Cerebellar cortex (tissue), 1 donor: Measurements from ENCODE around the gene ANXA10.
A peak's percentile ranks its signal among the peaks of the same experiment; 100 is the strongest.
"Not testable (repeated sequence)": the region's sequence is repeated elsewhere in the genome, so short reads cannot be mapped to it uniquely, and the experiment has no call there.

Experiments
- DNase-seq: peaks from one replicate; pipeline ENCODE4 v3.0.0-alpha.2; 2015; ENCODE audit warnings: low spot score

Gene ANXA10

DNA sequence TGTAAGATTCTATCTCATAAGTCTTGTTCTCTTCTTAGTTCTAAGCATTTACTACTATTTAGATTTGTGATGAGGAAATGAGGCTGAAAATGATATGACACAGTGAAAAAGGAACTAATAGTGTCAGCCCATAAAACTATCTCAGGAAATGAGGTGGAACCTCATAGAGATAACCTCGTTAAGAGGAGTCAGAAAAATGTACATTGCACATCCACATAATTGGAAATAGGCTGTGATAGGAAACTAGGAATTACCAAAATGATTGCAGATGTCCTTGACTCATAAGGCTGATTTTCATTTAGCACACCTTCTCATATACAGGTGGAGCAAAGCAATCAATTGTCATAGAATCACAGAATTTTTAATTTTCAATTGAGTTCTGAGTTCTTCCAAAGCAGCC, 26.8 kb downstream of the ANXA10 start:
- no peak for DNase-seq

DNA sequence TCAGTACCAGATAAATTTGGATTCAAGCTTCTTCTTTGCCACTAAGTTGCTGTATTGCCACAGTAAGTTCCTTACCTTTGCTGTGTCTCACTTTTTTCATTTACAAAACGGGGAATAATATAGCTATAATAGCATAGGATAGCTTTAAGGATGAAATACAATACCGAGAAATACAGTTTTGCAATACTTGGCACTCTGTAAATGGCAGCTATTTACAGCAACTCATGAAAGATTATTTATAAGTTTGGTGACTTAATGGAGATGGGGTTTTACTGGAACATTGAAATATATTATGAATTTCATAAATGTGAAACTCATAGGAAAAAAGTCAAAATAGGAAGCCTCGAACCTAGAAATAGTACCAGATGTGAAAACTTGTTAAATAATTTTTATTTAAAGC, 27.6 kb downstream of the ANXA10 start:
- no peak for DNase-seq

DNA sequence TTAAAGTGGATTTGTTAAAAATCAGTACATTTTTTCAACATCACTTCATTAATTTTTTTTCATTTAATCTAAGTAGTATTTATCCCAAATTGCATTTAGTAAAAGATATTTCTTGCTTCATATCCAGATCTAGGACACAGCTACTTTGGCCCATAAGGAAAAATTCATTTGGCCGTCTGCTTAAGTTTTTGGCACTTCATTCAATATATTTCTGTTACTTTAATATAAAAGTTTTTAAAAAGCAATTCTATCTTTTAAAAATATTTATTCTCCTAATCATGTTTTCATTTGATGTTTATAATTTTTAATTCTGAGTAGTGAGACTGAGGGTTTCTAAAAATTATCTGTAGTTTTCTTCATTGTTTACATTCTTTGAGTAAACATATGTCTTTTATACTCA, 28.5 kb downstream of the ANXA10 start:
- DNase-seq = no peak

DNA sequence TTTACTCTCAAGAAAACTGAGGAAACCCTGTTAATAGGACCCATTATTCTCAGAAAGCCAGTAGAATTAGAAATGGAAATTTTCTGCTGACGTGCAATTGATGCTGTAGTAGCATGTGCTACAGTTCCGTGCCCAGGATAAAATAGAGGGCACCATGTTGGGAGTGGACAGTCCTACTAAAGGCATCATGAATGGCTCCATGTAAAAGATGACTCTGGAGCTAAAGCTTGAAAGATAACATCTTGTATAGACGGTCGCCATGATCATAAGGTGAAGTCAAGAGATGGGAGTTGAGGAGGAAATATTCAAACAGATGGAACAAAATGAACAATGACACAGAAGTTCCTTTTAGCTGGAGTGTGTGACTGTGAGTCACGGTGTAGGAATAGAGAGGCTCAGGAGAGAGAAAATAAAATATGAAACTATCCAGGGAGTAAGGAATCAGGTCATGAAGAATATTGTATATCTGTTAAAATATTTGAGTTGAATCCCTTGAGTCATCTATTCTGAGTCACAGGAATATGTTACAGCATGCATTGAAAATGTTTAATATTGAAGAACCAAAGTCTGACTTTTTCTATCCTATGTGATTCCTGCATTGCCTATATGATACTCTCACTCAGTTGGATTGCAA, 31.8 kb downstream of the ANXA10 start:
- no peak for DNase-seq

DNA sequence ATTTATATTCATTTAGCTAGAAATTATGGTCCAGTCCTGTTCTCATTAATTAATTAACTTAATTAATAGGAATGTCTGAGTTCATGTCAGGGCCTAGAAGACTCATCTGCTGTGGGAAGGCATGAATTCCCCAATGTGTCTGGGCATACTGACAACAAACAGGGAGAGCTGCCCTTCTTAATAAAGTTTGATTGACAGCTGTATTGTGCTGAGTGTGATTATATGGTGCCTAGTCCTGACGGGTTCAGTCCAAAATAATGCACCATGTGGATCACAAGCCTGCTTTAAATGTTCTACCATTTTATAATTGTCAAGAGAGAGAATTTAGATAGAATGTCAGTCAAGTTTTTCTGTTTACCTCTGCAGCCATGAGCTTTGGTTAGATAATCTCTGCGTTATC, 34.6 kb downstream of the ANXA10 start:
- no peak for DNase-seq

DNA sequence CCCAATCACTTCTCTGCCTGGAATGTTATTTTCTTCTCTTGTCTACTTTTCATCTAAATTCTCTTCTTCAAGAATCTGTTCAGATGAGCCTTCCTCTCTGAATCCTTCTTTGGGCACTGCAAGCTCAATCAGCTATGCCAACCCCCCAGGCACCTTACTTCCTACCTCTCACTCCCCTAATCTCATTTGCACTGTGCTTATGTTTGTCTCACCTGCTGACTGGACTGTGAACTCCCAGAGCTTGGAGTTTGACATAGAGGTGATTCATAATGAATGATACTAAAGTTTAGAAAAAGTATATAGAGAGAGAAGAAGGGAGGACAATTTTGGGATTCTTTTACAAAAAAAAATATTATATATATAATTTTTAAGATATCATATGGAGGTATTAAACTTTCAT, 36.3 kb downstream of the ANXA10 start:
- DNase-seq = no peak

DNA sequence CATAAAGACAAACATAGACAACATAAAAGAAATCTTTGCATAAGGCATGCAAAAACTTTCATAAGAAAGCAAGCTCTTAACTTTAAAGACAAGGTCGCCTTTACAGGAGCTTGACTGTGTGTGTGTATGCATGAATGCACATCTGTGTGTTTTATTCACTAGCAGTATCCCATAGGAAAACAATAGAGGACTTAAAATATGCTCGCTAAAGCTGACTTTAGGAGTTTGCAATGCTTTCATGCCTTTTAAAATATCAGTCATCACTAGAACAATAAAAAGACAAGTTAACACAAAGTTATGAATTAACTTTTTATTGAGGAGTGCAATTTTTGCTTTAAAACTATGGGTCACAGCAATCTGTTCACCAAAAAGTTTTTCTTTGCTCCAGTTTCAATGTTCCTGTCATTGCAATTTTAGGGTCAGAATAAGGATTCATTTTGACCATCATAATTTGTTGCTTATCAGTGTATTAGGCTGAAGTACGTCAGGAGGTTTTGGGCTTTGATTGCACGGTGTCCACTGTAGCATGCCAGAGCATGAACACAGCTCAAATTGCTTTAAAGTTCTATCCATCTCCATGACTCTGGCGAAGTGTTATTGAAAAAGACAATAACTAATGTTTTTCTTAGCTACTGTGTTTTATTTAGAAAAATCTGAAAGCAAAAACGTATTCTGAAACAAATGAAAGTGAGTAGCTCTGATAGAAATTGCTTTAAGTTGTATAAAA, 36.9 kb downstream of the ANXA10 start:
- DNase-seq = no peak

DNA sequence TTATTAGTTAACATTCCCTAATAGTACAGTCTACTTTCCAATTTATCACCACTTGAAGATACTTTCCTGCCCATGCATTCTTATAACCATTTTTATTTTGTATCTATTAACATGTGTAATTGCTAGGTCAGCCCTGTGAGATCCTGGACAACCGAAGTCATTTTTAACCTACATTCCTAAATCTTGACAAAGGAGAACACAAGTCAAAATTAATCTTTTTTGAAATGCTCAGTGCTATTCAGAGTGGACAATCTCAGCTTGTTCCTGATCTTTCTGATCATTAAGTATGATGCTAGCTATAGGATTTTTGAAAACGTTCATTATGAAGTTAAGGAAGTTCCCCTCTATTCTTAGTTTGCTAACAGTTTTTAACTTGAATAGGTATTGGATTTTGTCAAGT, 37.5 kb downstream of the ANXA10 start:
- DNase-seq = no peak

DNA sequence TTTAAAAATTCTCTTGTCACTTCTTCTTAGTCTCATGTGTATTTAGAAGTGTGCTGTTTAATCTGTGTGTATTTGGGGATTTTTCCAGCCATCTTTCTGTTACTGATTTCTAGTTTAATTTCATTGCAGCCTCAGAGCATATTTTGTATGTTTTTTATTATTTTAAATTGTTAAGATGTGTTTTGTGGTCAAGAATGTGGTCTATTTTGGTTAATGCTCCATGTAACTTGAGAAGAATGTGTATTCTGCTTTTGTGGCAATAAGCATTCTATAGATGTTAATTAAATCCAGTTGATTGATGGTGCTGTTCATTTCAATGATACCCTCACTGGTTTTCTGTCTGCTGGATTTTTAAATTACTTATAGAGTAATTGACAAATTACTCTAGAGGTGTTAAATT, 38.9 kb downstream of the ANXA10 start:
- DNase-seq = no peak

DNA sequence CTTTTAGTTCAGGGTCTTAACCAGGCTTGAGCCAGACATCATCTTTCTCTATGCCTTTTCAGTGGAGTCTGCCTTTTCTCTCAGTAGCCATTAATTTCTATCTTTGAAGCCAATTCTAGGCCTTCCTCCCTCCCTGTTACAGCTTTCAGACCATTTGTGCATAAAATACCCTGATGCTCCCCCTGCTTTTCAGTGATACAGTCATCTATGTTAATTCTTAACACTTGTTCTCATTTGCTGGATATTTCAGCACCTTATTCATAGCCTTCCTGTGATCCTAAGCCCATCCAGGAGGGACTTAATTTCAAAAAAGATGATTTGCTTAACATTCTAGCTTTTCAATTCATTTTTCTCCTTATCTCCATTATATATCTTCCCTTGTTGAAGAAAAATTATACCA, 42.3 kb downstream of the ANXA10 start:
- DNase-seq = no peak

DNA sequence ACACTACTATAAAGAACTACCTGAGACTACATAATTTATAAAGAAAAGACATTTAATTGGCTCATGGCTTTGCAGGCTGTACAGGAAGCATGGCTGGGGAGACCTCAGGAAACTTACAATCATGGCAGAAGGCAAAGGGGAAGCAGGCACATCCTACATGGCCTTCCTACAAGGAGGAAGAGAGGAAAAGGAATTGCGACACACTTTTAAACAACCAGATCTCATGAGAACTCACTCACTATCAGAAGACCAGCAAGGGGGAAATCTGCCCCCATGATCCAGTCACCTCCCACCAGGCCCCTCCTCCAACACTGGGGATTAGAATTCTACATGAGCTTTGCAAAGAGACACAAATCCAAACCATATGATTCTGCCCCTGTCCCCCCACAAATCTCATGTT, 43.5 kb downstream of the ANXA10 start:
- DNase-seq = not testable (repeated sequence)

DNA sequence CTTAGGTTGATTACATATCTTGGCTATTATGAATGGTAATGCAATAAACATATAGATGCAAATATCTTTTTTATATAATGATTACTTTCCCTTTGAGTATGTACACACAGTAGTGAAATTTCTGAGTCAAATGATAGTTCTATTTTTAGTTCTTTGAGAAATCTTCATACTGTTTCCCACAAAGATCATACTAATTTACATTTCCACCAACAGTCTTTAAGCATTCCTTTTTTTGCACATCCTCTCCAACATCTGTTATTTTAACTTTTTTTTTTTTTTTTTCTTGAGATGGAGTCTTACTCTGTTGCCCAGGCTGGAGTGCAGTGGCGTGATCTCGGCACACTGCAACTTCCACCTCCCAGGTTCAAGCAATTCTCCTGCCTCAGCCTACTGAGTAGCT, 45.4 kb downstream of the ANXA10 start:
- DNase-seq = not testable (repeated sequence)

DNA sequence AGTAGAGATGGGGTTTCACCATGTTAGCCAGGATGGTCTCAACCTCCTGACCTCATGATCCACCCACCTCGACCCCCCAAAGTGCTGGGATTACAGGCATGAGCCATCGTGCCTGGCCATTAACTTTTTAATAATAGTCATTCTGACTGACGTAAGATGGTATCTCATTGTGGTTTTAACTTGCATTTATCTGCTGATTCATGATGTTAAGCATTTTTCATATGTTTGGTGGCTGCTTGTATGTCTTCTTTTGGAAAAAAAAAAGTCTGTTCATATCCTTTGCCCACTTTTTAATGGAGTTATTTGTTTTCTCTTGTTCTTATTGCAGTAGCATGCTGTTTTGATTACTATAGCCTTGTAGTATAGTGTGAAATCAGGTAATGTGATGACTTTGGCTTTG, 45.8 kb downstream of the ANXA10 start:
- no peak for DNase-seq

DNA sequence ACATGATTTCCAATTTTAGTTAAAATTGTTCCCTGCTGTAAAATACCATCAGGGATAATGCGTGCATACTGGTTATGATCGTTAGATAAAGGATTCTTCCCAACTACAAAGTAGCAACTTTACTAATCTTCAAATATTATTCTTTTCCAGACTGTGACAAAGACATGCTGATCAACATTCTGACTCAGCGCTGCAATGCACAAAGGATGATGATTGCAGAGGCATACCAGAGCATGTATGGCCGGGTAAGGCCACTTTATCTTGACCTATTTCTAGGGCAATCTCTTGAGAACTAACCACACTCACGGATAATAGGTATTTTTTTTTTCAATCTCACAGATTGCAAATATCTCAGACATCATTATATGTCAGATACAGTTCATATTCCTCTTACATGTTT, 47.0 kb downstream of the ANXA10 start:
- DNase-seq = no peak

DNA sequence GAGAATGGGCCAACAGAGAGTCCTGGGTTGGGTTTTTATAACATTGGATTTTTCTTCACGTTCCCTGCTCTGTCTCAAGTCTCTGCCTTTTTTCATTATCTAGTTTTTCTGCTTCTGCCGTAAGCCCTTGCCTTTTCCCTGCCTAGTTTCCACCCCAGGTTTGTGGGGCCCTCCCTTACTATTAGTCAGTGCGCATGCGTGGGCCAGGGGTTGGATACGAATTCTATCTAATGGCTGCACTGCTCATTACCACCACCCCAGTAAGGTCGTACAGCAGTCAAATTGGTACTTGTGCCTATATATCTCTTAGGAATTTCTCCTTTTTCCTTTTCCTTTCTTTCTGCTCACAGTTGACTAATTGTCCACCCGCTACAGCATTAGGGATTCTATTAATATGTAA, 49.4 kb downstream of the ANXA10 start:
- DNase-seq = no peak

DNA sequence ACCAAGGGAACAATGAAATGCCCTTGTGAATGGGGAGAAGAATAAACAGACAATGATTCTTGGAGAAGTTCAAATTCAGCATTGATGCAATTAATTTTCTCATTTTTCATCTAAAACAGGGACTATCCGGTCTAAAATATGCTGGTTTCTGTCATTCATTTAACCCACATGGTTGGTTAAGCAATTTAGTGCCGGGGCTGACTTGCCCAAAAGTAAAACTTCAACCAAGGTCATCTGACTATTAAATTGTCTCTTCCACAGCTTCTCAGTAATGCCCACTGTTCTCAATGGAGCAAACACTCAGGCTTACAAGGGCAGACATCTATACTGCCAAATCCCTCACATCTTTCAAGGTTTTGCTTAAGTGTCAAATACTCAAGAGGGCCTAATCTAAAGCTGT, 51.3 kb downstream of the ANXA10 start:
- DNase-seq = no peak

DNA sequence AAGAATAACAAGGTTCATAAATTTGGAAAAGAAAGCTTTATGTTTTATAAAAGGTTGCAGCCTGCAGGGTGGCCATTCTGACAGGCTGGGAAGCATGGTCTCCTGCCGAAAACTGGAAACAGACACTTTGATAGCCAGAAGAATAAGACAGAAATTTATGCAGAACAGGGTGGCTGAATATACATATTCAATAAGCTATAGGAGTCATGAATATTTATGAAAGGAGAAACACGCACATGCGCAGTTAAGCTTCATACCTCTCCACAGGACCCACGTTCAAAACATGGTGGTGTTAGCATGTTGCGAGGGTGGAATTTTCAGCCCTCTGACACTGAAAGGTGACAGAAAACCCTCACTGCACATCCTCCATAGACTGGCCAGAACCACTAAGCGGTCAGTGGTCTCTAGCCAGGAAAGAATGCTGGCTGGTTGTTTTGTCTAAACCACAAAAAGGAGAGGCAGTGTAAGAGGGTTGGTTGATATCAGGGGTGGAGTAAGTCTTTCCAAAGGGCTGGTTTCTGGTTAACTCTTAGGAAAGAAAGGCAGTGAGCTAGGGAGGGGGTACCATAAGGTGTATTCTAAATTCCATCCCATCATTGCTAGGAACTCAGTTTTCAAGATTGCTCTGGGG, 58.2 kb downstream of the ANXA10 start:
- DNase-seq = no peak

DNA sequence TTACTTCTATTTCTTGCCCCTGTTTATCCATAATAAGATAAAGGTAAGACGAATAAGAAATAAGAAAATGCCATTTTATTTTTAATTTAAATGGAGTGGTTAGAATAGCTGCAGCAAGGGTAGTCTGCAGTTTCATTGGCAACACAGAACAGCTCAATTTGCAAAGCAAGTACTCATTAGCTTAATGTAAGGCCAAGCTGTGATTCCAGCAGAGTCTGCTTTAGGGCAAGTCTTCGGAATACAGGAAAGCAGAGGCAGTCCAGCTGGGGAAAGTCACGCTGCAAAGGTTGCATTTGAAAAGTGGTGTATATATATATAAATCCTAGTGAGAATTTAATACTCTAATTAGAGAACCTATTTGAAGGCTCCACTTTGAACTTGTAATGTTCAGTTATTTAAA, 59.0 kb downstream of the ANXA10 start:
- DNase-seq = no peak

DNA sequence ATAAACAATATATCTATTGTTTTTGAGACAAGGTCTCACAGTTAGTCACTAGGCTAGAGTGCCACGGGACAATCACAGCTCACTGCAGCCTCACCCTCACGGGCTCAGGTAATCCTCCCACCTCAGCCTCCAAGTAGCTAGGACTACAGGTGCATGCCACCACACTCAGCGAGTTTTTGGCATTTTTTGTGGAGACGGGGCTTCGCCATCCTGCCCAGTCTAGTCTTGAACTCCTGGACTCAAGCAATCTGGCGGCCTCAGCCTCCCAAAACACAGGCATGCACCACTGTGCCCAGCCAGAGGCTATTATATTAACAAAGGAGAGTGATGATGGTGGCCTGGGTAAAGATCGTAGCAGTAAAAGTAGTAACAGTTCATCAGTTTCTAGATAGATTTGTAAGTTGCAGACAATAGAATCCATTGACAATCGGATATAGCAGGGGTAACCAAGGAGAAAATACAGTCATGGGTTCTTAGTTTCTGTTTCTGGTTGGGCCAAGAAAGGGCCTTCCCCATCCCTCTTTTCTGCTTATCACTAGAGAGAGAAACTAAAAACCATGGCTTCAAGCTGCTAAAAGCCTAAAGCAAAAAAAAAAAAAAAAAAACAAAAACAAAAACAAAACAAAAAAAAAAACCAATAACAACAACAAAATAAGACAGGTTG, 60.6 kb downstream of the ANXA10 start:
- no peak for DNase-seq

DNA sequence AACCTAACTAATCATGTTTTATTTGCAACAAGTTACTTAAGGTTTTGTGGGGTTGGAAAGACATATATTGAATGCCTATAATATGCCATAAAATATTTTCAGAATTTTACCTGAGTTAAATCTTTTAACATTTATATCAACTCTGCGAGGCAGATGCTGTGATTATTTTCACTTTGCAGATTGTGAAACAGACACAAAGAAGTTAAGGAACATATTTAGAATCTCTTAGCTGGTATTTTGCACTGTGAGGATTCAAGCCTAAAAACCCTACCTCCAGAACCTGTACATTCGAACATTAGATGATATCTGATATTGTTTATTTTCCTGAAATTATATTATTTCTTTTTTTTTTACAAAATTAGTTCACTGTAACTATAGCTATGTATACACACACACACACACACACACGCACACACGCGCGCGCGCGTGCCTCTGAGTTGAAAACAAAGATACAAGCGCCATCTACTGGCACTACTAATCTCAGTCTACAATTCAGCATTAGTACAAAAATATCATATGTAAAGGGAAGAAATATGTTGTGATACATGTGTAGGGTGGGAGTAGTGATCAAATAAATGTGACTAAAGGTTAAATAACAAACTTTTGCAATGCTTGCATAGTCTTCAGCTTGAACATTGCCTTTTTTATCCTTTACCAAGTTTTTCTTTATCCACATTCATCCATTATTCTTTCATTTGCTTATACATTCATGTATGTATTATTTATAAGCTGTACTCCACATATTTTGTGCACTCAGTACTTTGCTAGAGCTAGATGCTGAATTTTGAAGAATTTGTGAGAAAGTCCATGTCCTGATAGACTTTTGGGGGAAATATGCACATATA, 61.5 kb downstream of the ANXA10 start:
- peak; percentile 49 for DNase-seq

DNA sequence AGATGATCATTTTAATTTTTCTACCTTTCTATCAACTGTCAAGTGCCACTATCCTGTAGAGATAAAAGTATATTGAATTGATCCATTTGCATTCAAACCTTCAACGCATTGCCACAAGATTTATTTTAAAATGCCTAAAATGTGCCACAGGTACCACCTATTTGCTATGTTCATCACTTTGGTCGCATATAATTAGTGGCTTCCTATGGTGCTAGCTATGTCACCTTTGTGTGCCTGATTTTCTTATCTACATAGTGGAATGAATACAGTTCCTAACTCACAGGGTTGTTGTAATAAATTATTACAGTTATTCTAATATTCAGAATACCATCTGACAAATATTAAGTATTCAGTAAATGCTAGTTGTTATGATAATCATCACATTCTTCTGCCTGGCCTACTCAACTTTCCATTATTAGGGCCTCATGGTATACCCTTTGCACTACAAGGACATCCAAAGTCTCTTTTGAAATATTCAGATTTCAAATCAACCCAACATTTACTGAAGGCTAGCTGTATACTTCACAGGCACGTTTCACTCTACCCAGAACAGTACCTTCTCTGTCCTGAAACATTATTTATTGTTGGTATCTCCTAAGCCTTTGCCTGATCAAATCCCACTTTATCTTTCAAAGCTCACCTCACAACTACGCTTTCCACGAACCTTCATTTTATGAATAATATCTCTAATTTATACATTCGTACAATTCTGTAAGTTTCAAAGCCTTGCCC, 62.4 kb downstream of the ANXA10 start:
- no peak for DNase-seq
